ENCODE measurements around the gene GPR176.
A peak's percentile ranks its signal among the peaks of the same experiment; 100 is the strongest.

GPR176 gene

GRCh38 chr15:39783244-39783820 lies 136.7 kb downstream of the GPR176 start:
- DNase-seq (ENCODE audit: low spot score), result peak; percentile 34

GRCh38 chr15:39782441-39783138 lies 137.5 kb downstream of the GPR176 start, which contains the start of gene FSIP1:
TSS of gene FSIP1 (minus strand) at chr15:39782841. CDS start at chr15:39776524, 6,317 bp downstream.
- peak; percentile 92 for DNase-seq (ENCODE audit: low spot score)

- no peak for DNase-seq (ENCODE audit: low spot score)
Observed at GRCh38 chr15:39781967-39782302, 138.1 kb downstream of the GPR176 start.

GRCh38 chr15:39781147-39781966 lies 138.7 kb downstream of the GPR176 start:
- DNase-seq (ENCODE audit: low spot score), result no peak

GRCh38 chr15:39778021-39778420 lies 142.0 kb downstream of the GPR176 start:
- no peak for DNase-seq (ENCODE audit: low spot score)

- no peak for DNase-seq (ENCODE audit: low spot score)
Observed at GRCh38 chr15:39777496-39777895, 142.6 kb downstream of the GPR176 start.

GRCh38 chr15:39776068-39776467 lies 144.0 kb downstream of the GPR176 start:
- DNase-seq (ENCODE audit: low spot score), result no peak

DNA sequence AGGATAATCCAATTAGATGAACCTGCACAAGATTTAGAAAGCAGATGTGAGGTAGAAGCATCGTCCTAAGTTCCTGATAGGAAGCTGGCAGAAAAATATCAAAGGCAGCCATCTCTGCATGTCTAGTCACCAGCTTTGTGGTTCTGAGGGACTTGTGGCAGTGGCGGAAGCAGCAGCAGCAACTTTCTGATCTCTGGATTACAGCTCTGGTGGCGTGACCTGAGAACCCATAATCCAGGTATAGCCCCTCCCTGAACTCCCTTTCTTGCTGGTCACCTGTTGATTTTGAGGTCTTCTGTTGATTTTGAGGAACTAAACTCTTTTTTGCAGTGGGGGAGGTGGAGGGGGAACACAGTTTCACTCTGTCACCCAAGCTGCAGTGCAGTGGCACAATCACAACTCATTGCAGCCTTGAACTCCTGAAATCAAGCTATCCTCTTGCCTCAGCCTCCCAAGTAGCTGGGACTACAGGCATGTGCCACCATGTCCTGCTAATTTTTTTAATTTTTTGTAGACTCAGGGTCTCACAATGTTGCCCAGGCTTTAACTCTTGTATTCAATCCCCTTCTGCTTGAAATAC lies 145.3 kb downstream of the GPR176 start:
- DNase-seq (ENCODE audit: low spot score), result no peak

GRCh38 chr15:39770748-39771689 lies 149.0 kb downstream of the GPR176 start:
- no peak for DNase-seq (ENCODE audit: low spot score)

- no peak for DNase-seq (ENCODE audit: low spot score)
Observed at GRCh38 chr15:39767921-39768320, 152.1 kb downstream of the GPR176 start.

- DNase-seq (ENCODE audit: low spot score), result no peak
Observed at GRCh38 chr15:39761006-39761405, 159.1 kb downstream of the GPR176 start.

GRCh38 chr15:39756806-39757522 lies 163.1 kb downstream of the GPR176 start:
- peak; percentile 65 for DNase-seq (ENCODE audit: low spot score)

DNA sequence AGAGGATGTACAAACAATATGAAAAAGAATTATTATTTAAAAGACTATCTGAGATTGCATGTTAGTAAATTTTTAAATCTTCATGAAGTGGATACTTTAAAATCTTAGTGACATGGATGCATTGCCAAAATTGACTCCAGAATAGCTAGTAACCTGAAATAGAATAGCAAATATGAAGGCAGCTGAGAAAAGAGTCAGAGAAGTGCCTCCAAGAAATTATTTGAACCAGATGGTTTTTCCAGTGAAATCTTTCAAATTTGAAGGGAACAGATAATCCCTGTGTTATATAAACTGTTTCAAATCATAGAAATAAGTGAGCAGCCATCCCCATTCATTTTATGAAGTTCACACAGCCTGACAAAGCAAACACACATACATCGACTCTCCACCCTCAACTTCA lies 167.1 kb downstream of the GPR176 start:
- no peak for DNase-seq (ENCODE audit: low spot score)

DNA sequence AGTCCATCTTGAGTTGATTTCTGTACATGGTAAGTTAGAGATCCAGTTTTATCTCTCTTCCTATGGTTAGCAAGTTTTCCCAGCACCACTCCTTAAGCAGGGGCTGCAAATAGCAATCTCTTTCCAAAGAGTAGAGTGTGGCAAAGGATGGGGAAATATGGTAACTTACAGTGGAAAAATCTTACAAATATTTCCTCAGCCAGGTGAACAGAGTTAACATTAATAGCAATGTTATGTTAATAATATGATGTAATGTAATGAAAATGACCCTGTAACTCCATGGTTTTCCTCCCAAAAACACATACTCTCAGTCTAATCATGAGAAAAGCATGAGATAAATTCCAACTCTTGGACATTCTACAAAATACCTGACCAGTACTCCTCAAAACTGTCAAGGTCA lies 167.8 kb downstream of the GPR176 start:
- DNase-seq (ENCODE audit: low spot score), result no peak

All from pons (tissue), 1 donor.